Gastroesophageal sphincter (tissue), 4 donors: ENCODE measurements around the gene TEX47. TPM values are rescaled to one million over a fixed set of nuclear protein-coding genes. Genes with fewer than 3 reads are reported as not detected.

Source experiments
- ATAC-seq: fragments of 150-250 bp; one replicate; pipeline ENCODE4 v1.9.1; 2016; ENCODE audit warnings: mild to moderate bottlenecking, moderate library complexity
- H3K27ac ChIP-seq, 4 donors: fragments of 200-600 bp; sonication (generic) in 3 of 4; 1 replicate in 3 of 4; 2 replicates in 1 of 4; pipeline ENCODE4 v1.5.1; 2016 to 2019
- H3K27me3 ChIP-seq: fragments of 200-600 bp; sonication (generic); one replicate; pipeline ENCODE4 v1.5.1; 2019
- H3K36me3 ChIP-seq, 2 donors: fragments of 200-600 bp; sonication (generic); one replicate each; pipeline ENCODE4 v1.5.1; 2019; ENCODE audit warnings: control low read depth in 1 of 2
- H3K4me1 ChIP-seq, 3 donors: fragments of 200-600 bp; sonication (generic); 1 replicate in 2 of 3; 2 replicates in 1 of 3; pipeline ENCODE4 v1.5.1; 2016 to 2019; ENCODE audit warnings: control low read depth in 2 of 3
- H3K4me3 ChIP-seq, 2 donors: fragments of 200-600 bp; sonication (generic); one replicate each; pipeline ENCODE4 v1.5.1; 2019; ENCODE audit warnings: mild to moderate bottlenecking in 1 of 2, moderate library complexity in 1 of 2
- H3K9me3 ChIP-seq, 3 donors: fragments of 200-600 bp; sonication (generic); one replicate each; pipeline ENCODE4 v1.5.1; 2017 to 2019; ENCODE audit warnings: control low read depth in 2 of 3
- CTCF ChIP-seq, 4 experiments: fragments of 200-600 bp in 2 of 4; fragments of 450-650 bp in 2 of 4; sonication (generic) in 1 of 4; IDR thresholded peaks; one replicate each; pipeline ENCODE4 v1.5.1; 2017 to 2019; ENCODE audit warnings: antibody characterized with exemption in 4 of 4, mild to moderate bottlenecking in 2 of 4, moderate library complexity in 2 of 4
- EP300 ChIP-seq: sonication (generic); formaldehyde crosslinking; IDR thresholded peaks from one replicate; pipeline ENCODE4 v1.6.1; 2017; ENCODE audit warnings: antibody characterized with exemption, mild to moderate bottlenecking
- POLR2A ChIP-seq, 2 donors: fragments of 450-650 bp; IDR thresholded peaks; one replicate each; pipeline ENCODE4 v1.6.1; 2017; ENCODE audit warnings: antibody characterized with exemption in 2 of 2, mild to moderate bottlenecking in 2 of 2, moderate library complexity in 1 of 2
- POLR2AphosphoS5 ChIP-seq: sonication (generic); formaldehyde crosslinking; IDR thresholded peaks from one replicate; pipeline ENCODE4 v1.6.1; 2017; ENCODE audit warnings: antibody characterized with exemption
- WGBS, 2 donors: methylation state at CpG; one replicate each; pipeline ENCODE4 v1.1.5; 2018; ENCODE audit warnings: low coverage in 1 of 2; 5-methylcytosine and 5-hydroxymethylcytosine counted together
- total RNA-seq, 4 donors: library from RNA; depleted of rRNA; stranded (reverse); fragments of >200 nt; gene quantifications; one replicate each; pipeline ENCODE4 v1.1.0, GENCODE V29; 2016

The TEX47 gene
- not detected for total RNA-seq

GRCh38 chr7:88795553-88795952 lies at the start of gene TEX47:
Gene TEX47 (minus strand): TSS chr7:88795737. CDS start chr7:88794942, 795 bp downstream.
- Histone ChIP-seq H3K27me3 (no peaks in the 10 kb centered on the region), H3K27ac (no peak within 1 kb of the TSS), H3K36me3 (no peaks in the 10 kb centered on the region), H3K4me3 (no peak within 1 kb of the TSS), H3K9me3 (no peaks in the 10 kb centered on the region), H3K4me1 (no peaks in the 10 kb centered on the region)
- no peak for TF ChIP-seq CTCF (IDR thresholded peaks at IDR 0.05)
- TF ChIP-seq EP300 = no peak
- TF ChIP-seq POLR2AphosphoS5 = no peak
- TF ChIP-seq POLR2A (IDR thresholded peaks at IDR 0.05) = no peak
- 68 to 94% methylated on average over 6 to 7 of the region's 7 CpGs for WGBS, 2 donors
- no peak for ATAC-seq

- 84 to 98% methylated on average over 9 to 12 of the region's 12 CpGs for WGBS, 2 donors
Observed at GRCh38 chr7:88845091-88845490, 49.6 kb upstream of the TEX47 start.

GRCh38 chr7:88842201-88842600 lies 46.7 kb upstream of the TEX47 start:
- Histone ChIP-seq H3K27ac (no peak overlapping the region), H3K36me3 (no peaks in the 10 kb centered on the region), H3K9me3 (no peaks in the 10 kb centered on the region), H3K4me3 (no peak overlapping the region), H3K27me3 (no peaks in the 10 kb centered on the region), H3K4me1 (no peaks in the 10 kb centered on the region)
- ATAC-seq = no peak
- TF ChIP-seq CTCF (IDR thresholded peaks at IDR 0.05) = no peak
- TF ChIP-seq EP300 = no peak
- TF ChIP-seq POLR2A (IDR thresholded peaks at IDR 0.05) = no peak
- TF ChIP-seq POLR2AphosphoS5 = no peak

More at GRCh38 chr7:88845091-88845490, 49.6 kb upstream of the TEX47 start:
- Histone ChIP-seq H3K9me3 (no peaks in the 10 kb centered on the region), H3K27ac (no peak overlapping the region), H3K36me3 (no peaks in the 10 kb centered on the region), H3K27me3 (no peaks in the 10 kb centered on the region), H3K4me3 (no peak overlapping the region), H3K4me1 (no peaks in the 10 kb centered on the region)
- TF ChIP-seq POLR2AphosphoS5 = no peak
- TF ChIP-seq POLR2A (IDR thresholded peaks at IDR 0.05) = no peak
- TF ChIP-seq EP300 = no peak
- no peak for TF ChIP-seq CTCF (IDR thresholded peaks at IDR 0.05)
- no peak for ATAC-seq

GRCh38 chr7:88835147-88835728 lies 39.7 kb upstream of the TEX47 start:
- no peaks in the 10 kb centered on the region for H3K36me3 ChIP-seq
- ATAC-seq = no peak
- WGBS, 2 donors = 35 to 62% methylated on average over 3 of the region's 3 CpGs
- no peaks in the 10 kb centered on the region for H3K27me3 ChIP-seq
- H3K27ac ChIP-seq = no peak overlapping the region
- no peak for TF ChIP-seq EP300
- no peak for TF ChIP-seq POLR2AphosphoS5
- TF ChIP-seq POLR2A (IDR thresholded peaks at IDR 0.05) = no peak
- TF ChIP-seq CTCF (IDR thresholded peaks at IDR 0.05) = peak in 1 of 4 experiments; percentile 22
- no peaks in the 10 kb centered on the region for H3K9me3 ChIP-seq
- H3K4me3 ChIP-seq = no peak overlapping the region
- no peaks in the 10 kb centered on the region for H3K4me1 ChIP-seq

- Histone ChIP-seq H3K27me3 (no peaks in the 10 kb centered on the region), H3K27ac (no peak overlapping the region), H3K9me3 (no peaks in the 10 kb centered on the region), H3K36me3 (no peaks in the 10 kb centered on the region), H3K4me1 (no peaks in the 10 kb centered on the region), H3K4me3 (no peak overlapping the region)
- TF ChIP-seq EP300 = no peak
- no peak for TF ChIP-seq CTCF (IDR thresholded peaks at IDR 0.05)
- no peak for TF ChIP-seq POLR2AphosphoS5
- TF ChIP-seq POLR2A (IDR thresholded peaks at IDR 0.05) = no peak
- no peak for ATAC-seq
- WGBS, 2 donors = 62 to 72% methylated on average over 3 of the region's 3 CpGs
Observed at GRCh38 chr7:88826222-88826621, 30.7 kb upstream of the TEX47 start.
